ENCODE measurements around the gene RTP5.

Gene RTP5

GRCh38 chr2:241865416-241865956 lies 4.0 kb upstream of the RTP5 start:
- no peaks in the 10 kb centered on the region for H3K9me3 ChIP-seq (ENCODE audit: insufficient read depth, low read depth, low read length)
- H3K9ac ChIP-seq (ENCODE audit: low read depth, low read length, poor library complexity, severe bottlenecking) = no peak overlapping the region
- no peak overlapping the region for H3K4me3 ChIP-seq (ENCODE audit: low read length, poor library complexity, severe bottlenecking)
- H3K36me3 ChIP-seq (ENCODE audit: insufficient read depth, low read length) = no peaks in the 10 kb centered on the region
- H3K79me2 ChIP-seq (ENCODE audit: insufficient read depth, low read length) = no peaks in the 10 kb centered on the region
- H4K20me1 ChIP-seq (ENCODE audit: insufficient read depth, low read length, poor library complexity, severe bottlenecking) = no peaks in the 10 kb centered on the region
- H3K9me2 ChIP-seq (replicated peaks; ENCODE audit: low read depth, low read length) = no peaks in the 10 kb centered on the region
- TF ChIP-seq, protein P1, sequence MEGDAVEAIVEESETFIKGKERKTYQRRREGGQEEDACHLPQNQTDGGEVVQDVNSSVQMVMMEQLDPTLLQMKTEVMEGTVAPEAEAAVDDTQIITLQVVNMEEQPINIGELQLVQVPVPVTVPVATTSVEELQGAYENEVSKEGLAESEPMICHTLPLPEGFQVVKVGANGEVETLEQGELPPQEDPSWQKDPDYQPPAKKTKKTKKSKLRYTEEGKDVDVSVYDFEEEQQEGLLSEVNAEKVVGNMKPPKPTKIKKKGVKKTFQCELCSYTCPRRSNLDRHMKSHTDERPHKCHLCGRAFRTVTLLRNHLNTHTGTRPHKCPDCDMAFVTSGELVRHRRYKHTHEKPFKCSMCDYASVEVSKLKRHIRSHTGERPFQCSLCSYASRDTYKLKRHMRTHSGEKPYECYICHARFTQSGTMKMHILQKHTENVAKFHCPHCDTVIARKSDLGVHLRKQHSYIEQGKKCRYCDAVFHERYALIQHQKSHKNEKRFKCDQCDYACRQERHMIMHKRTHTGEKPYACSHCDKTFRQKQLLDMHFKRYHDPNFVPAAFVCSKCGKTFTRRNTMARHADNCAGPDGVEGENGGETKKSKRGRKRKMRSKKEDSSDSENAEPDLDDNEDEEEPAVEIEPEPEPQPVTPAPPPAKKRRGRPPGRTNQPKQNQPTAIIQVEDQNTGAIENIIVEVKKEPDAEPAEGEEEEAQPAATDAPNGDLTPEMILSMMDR (conservative IDR thresholded peaks at IDR 0.05; ENCODE audit: low read length) = no peak
- TF ChIP-seq EZH2phosphoT487 (IDR thresholded peaks at IDR 0.05; ENCODE audit: borderline replicate concordance) = no peak
- no peak overlapping the region for H3K4me2 ChIP-seq (ENCODE audit: low read depth, low read length, poor library complexity, severe bottlenecking)
- H2AFZ ChIP-seq (ENCODE audit: low read length) = no peak overlapping the region
- peaks cover 7% of the 10 kb centered on the region for H3F3A ChIP-seq (ENCODE audit: low read depth)
- H3K27me3 ChIP-seq (ENCODE audit: insufficient read depth, low read length, poor library complexity, severe bottlenecking) = no peaks in the 10 kb centered on the region
- peaks cover 55% of the 10 kb centered on the region for H3K4me1 ChIP-seq (ENCODE audit: insufficient read depth, low read length, poor library complexity, severe bottlenecking)

- no peaks in the 10 kb centered on the region for H3K9me2 ChIP-seq (replicated peaks; ENCODE audit: low read depth, low read length)
- H3K9ac ChIP-seq (ENCODE audit: low read depth, low read length, poor library complexity, severe bottlenecking) = no peak overlapping the region
- peaks cover 7% of the 10 kb centered on the region for H3F3A ChIP-seq (ENCODE audit: low read depth)
- H3K4me2 ChIP-seq (ENCODE audit: low read depth, low read length, poor library complexity, severe bottlenecking) = no peak overlapping the region
- no peaks in the 10 kb centered on the region for H3K36me3 ChIP-seq (ENCODE audit: insufficient read depth, low read length)
- H2AFZ ChIP-seq (ENCODE audit: low read length) = no peak overlapping the region
- no peaks in the 10 kb centered on the region for H3K27me3 ChIP-seq (ENCODE audit: insufficient read depth, low read length, poor library complexity, severe bottlenecking)
- H3K79me2 ChIP-seq (ENCODE audit: insufficient read depth, low read length) = no peaks in the 10 kb centered on the region
- peaks cover 59% of the 10 kb centered on the region for H3K4me1 ChIP-seq (ENCODE audit: insufficient read depth, low read length, poor library complexity, severe bottlenecking)
- H3K9me3 ChIP-seq (ENCODE audit: insufficient read depth, low read depth, low read length) = no peaks in the 10 kb centered on the region
- no peaks in the 10 kb centered on the region for H4K20me1 ChIP-seq (ENCODE audit: insufficient read depth, low read length, poor library complexity, severe bottlenecking)
- H3K4me3 ChIP-seq (ENCODE audit: low read length, poor library complexity, severe bottlenecking) = no peak overlapping the region
- TF ChIP-seq, protein P1 (conservative IDR thresholded peaks at IDR 0.05; ENCODE audit: low read length) = no peak
- TF ChIP-seq EZH2phosphoT487 (IDR thresholded peaks at IDR 0.05; ENCODE audit: borderline replicate concordance) = no peak
Measured at GRCh38 chr2:241865957-241866789, 3.4 kb upstream of the RTP5 start.

DNA sequence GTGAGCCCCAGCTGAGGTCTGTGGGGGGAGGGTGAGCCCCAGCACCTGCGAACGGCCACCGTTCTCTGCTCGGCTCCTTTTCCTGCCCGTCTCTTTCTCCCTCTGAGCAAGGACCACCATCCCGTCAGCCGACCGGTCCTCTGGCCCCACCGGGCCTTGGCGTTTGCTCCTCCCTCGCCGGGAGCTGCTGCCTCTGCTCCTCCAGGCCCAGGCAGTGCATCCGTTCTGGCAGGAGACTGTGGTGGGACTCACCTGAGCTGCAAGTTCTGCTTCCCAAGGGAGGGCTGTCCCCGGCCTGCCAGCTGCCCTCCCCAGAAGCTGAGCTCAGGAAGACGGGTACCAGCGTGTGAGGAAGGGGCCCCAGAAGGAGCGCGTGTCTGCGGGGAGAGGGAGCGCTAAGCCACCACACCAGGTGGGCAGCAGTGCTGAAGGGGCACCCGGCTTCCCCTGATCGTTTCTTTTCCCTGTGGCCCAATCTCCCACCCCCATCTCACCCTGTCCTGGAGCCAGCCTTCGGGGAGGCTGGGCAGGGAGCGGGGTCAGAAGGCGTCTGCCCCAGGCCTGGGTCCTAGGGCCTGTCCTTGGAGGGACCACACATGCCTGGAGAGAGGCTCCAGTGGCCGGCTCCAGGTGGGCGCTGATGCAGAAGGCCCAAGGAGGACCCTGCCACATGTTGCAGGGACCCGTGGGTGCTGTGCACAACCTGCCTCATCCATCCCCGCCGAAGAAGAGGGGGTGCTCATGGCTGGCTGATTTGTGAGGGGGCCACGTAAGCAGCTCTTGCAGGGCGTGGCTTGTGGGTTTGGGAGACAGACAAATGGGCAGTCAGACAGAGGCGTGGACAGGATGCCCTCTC lies 2.5 kb upstream of the RTP5 start:
- Histone ChIP-seq H3K36me3 (ENCODE audit: insufficient read depth, low read length) (no peaks in the 10 kb centered on the region), H3K79me2 (ENCODE audit: insufficient read depth, low read length) (no peaks in the 10 kb centered on the region), H3K4me2 (ENCODE audit: low read depth, low read length, poor library complexity, severe bottlenecking) (peak overlapping the region; percentile 8), H3K9me3 (ENCODE audit: insufficient read depth, low read depth, low read length) (no peaks in the 10 kb centered on the region), H3K9ac (ENCODE audit: low read depth, low read length, poor library complexity, severe bottlenecking) (no peak overlapping the region), H2AFZ (ENCODE audit: low read length) (no peak overlapping the region), H4K20me1 (ENCODE audit: insufficient read depth, low read length, poor library complexity, severe bottlenecking) (no peaks in the 10 kb centered on the region), H3K4me1 (ENCODE audit: insufficient read depth, low read length, poor library complexity, severe bottlenecking) (peaks cover 63% of the 10 kb centered on the region), H3K27me3 (ENCODE audit: insufficient read depth, low read length, poor library complexity, severe bottlenecking) (no peaks in the 10 kb centered on the region), H3K9me2 (replicated peaks; ENCODE audit: low read depth, low read length) (no peaks in the 10 kb centered on the region), H3F3A (ENCODE audit: low read depth) (peaks cover 7% of the 10 kb centered on the region), H3K4me3 (ENCODE audit: low read length, poor library complexity, severe bottlenecking) (no peak overlapping the region)
- TF ChIP-seq, protein P1 (conservative IDR thresholded peaks at IDR 0.05; ENCODE audit: low read length) = no peak
- TF ChIP-seq EZH2phosphoT487 (IDR thresholded peaks at IDR 0.05; ENCODE audit: borderline replicate concordance) = no peak

Measured in Loucy (cell line).